ENCODE measurements around the gene VAPB.

Gene VAPB

DNA sequence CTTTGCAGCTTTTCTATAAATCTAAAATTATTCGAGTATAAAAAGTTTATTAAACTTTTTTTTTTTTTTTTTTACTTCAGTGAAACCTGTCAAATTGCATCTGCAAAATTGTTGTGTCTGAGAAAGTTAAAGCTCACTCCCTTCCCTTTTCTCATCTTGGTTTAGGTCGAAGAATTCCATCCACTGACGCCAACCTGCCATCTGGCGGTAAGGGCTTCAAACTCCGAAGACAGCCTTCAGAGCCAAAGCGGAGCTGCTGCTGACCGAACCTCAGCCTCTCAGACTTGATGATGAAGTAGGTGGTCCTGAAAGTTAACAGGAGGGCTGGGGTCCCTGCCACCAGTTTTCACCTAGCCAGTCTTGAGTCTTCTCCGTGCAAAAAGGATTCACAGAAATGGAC, 29.6 kb upstream of the VAPB start:
- H3K4me1 ChIP-seq (ENCODE audit: low read length), result no peaks in the 10 kb centered on the region; the same call in 1 of the 2 replicates
- no peak overlapping the region for H2AFZ ChIP-seq (ENCODE audit: low read depth, low read length)
- peaks cover 15% of the 10 kb centered on the region for H3K36me3 ChIP-seq (replicated peaks; ENCODE audit: low read depth, low read length)
- TF ChIP-seq, protein P1, sequence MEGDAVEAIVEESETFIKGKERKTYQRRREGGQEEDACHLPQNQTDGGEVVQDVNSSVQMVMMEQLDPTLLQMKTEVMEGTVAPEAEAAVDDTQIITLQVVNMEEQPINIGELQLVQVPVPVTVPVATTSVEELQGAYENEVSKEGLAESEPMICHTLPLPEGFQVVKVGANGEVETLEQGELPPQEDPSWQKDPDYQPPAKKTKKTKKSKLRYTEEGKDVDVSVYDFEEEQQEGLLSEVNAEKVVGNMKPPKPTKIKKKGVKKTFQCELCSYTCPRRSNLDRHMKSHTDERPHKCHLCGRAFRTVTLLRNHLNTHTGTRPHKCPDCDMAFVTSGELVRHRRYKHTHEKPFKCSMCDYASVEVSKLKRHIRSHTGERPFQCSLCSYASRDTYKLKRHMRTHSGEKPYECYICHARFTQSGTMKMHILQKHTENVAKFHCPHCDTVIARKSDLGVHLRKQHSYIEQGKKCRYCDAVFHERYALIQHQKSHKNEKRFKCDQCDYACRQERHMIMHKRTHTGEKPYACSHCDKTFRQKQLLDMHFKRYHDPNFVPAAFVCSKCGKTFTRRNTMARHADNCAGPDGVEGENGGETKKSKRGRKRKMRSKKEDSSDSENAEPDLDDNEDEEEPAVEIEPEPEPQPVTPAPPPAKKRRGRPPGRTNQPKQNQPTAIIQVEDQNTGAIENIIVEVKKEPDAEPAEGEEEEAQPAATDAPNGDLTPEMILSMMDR (IDR thresholded peaks at IDR 0.05; ENCODE audit: low read depth, low read length), result no peak
- TF ChIP-seq EZH2phosphoT487 (IDR thresholded peaks at IDR 0.05; ENCODE audit: low read depth), result no peak
- no peak overlapping the region for H3K9ac ChIP-seq (ENCODE audit: low read length)
- H3K79me2 ChIP-seq (ENCODE audit: low read length), result no peaks in the 10 kb centered on the region
- no peak overlapping the region for H3K4me2 ChIP-seq (ENCODE audit: low read length)
- H4K20me1 ChIP-seq (ENCODE audit: insufficient read depth, low read length), result no peaks in the 10 kb centered on the region
- no peaks in the 10 kb centered on the region for H3K9me3 ChIP-seq (ENCODE audit: insufficient read depth, low read length)
- no peak overlapping the region for H3K4me3 ChIP-seq (ENCODE audit: low read length)
- H3K27me3 ChIP-seq (ENCODE audit: low read depth, low read length), result no peaks in the 10 kb centered on the region
- H3K27ac ChIP-seq (ENCODE audit: low read length), result no peak overlapping the region

DNA sequence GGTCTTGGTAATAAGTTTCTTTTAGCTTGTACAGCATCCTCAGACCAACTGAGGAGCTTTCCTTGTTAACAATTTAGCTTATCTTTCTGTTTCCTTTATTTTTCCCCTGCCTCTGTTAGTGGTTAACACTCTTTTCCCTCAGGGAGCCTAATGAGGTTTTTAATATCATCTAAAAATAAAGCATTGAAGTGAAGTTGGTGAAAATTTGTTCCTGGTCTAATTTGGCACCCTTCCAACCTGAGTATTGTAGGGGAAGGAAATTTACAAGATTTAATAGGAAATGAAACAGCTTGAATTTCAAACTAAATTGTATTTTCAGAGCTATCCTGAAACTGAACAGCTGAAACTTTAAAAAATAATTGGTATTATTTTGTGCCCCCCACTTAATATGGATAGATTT, 28.1 kb upstream of the VAPB start:
- H3K4me1 ChIP-seq (ENCODE audit: low read length), result no peaks in the 10 kb centered on the region; the same call in 1 of the 2 replicates
- peaks cover 12% of the 10 kb centered on the region for H3K36me3 ChIP-seq (replicated peaks; ENCODE audit: low read depth, low read length)
- no peak overlapping the region for H2AFZ ChIP-seq (ENCODE audit: low read depth, low read length)
- H3K9ac ChIP-seq (ENCODE audit: low read length), result no peak overlapping the region
- H4K20me1 ChIP-seq (ENCODE audit: insufficient read depth, low read length), result no peaks in the 10 kb centered on the region
- TF ChIP-seq, protein P1 (IDR thresholded peaks at IDR 0.05; ENCODE audit: low read depth, low read length), result no peak
- TF ChIP-seq EZH2phosphoT487 (IDR thresholded peaks at IDR 0.05; ENCODE audit: low read depth), result no peak
- H3K79me2 ChIP-seq (ENCODE audit: low read length), result no peaks in the 10 kb centered on the region
- H3K27ac ChIP-seq (ENCODE audit: low read length), result no peak overlapping the region
- H3K4me3 ChIP-seq (ENCODE audit: low read length), result no peak overlapping the region
- no peaks in the 10 kb centered on the region for H3K9me3 ChIP-seq (ENCODE audit: insufficient read depth, low read length)
- no peak overlapping the region for H3K4me2 ChIP-seq (ENCODE audit: low read length)
- H3K27me3 ChIP-seq (ENCODE audit: low read depth, low read length), result no peaks in the 10 kb centered on the region

DNA sequence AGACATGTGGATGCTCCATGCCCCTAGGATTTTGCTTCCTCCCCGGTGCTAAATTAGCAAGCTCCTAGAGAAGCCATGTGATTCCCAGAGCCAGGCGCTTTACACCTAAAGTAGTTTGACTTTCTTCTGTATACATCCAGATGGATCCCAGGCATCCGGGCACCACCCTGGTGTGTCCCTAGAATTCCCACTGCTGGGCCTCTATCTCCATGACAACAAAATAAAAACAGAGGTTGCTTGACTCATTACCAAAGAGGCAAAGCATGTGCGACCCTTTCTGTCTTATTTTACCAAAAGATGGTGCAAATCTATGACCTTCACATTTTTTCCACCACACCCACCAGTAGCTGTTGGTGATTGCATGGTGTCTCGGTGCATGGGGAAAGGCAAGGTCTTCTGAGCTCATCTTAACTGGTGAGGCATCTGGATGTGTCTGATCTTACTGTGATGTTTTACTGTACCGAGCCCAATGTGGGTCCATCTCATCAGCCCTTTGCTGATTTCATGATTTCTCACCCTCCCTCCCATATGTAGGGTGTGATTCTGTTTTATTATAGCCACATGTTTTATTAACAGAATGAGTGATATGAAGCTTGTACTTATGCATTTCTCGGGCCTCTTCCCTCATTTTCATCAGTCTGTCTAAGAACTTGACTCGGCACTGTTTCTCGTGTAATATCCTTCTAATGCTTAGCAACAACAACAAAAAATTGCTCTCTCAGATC, 27.4 kb upstream of the VAPB start:
- Histone ChIP-seq H3K27ac (ENCODE audit: low read length) (no peak overlapping the region), H4K20me1 (ENCODE audit: insufficient read depth, low read length) (no peaks in the 10 kb centered on the region)
- no peak for TF ChIP-seq EZH2phosphoT487 (IDR thresholded peaks at IDR 0.05; ENCODE audit: low read depth)
- TF ChIP-seq, protein P1 (IDR thresholded peaks at IDR 0.05; ENCODE audit: low read depth, low read length), result no peak

DNA sequence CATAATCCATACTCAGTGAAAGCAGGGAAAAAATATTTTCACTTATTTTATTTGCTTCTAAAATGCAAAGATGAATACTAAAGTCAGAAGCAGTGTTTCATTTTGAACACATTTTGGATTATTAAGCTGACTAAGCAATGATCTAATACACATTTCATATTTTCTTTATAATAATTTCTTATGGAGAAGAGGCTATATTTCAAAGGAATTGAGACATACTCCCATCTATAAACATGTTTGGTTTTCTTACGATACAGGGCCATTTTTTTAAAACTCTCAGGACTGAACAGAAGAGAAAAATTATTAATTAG, 26.9 kb upstream of the VAPB start:
- no peaks in the 10 kb centered on the region for H3K9me3 ChIP-seq (ENCODE audit: insufficient read depth, low read length)
- H3K79me2 ChIP-seq (ENCODE audit: low read length), result no peaks in the 10 kb centered on the region
- H3K4me2 ChIP-seq (ENCODE audit: low read length), result no peak overlapping the region
- peaks cover 12% of the 10 kb centered on the region for H3K36me3 ChIP-seq (replicated peaks; ENCODE audit: low read depth, low read length)
- no peak overlapping the region for H2AFZ ChIP-seq (ENCODE audit: low read depth, low read length)
- no peak for TF ChIP-seq EZH2phosphoT487 (IDR thresholded peaks at IDR 0.05; ENCODE audit: low read depth)
- TF ChIP-seq, protein P1 (IDR thresholded peaks at IDR 0.05; ENCODE audit: low read depth, low read length), result no peak
- no peak overlapping the region for H3K4me3 ChIP-seq (ENCODE audit: low read length)
- no peaks in the 10 kb centered on the region; the same call in 1 of the 2 replicates for H3K4me1 ChIP-seq (ENCODE audit: low read length)
- H4K20me1 ChIP-seq (ENCODE audit: insufficient read depth, low read length), result no peaks in the 10 kb centered on the region
- no peaks in the 10 kb centered on the region for H3K27me3 ChIP-seq (ENCODE audit: low read depth, low read length)
- no peak overlapping the region for H3K27ac ChIP-seq (ENCODE audit: low read length)
- no peak overlapping the region for H3K9ac ChIP-seq (ENCODE audit: low read length)

More for the DNA sequence above, 27.4 kb upstream of the VAPB start:
- no peaks in the 10 kb centered on the region for H3K79me2 ChIP-seq (ENCODE audit: low read length)
- no peak overlapping the region for H3K4me3 ChIP-seq (ENCODE audit: low read length)
- H3K27me3 ChIP-seq (ENCODE audit: low read depth, low read length), result no peaks in the 10 kb centered on the region
- no peak overlapping the region for H2AFZ ChIP-seq (ENCODE audit: low read depth, low read length)
- H3K9ac ChIP-seq (ENCODE audit: low read length), result no peak overlapping the region
- no peak overlapping the region for H3K4me2 ChIP-seq (ENCODE audit: low read length)
- H3K36me3 ChIP-seq (replicated peaks; ENCODE audit: low read depth, low read length), result peaks cover 12% of the 10 kb centered on the region
- H3K4me1 ChIP-seq (ENCODE audit: low read length), result no peaks in the 10 kb centered on the region; the same call in 1 of the 2 replicates
- H3K9me3 ChIP-seq (ENCODE audit: insufficient read depth, low read length), result no peaks in the 10 kb centered on the region

All from OCI-LY3 (cell line).